ENCODE results near the gene TMEM82. TPM values are rescaled to one million over a fixed set of nuclear protein-coding genes. Genes with fewer than 3 reads are reported as not detected.

TMEM82 gene
- polyA plus RNA-seq, 1 donor from 2014 or later: not detected

GRCh38 chr1:15736038-15736891 is 6.0 kb upstream of the TMEM82 start, which contains the start of gene SLC25A34:
SLC25A34 (plus strand) TSS chr1:15736258; CDS start chr1:15736486, 228 bp downstream.
- H3K4me2 ChIP-seq (ENCODE audit: low read length): no peak within 1 kb of the TSS
- no peak within 1 kb of the TSS for H3K9ac ChIP-seq (ENCODE audit: low read length)
- H4K20me1 ChIP-seq (ENCODE audit: insufficient read depth): no peaks in the 10 kb centered on the region
- no peaks in the 10 kb centered on the region for H3K79me2 ChIP-seq (replicated peaks; ENCODE audit: insufficient read depth, low read length)
- no peak within 1 kb of the TSS for H2AFZ ChIP-seq (ENCODE audit: low read depth, low read length)
- H3K4me3 ChIP-seq (ENCODE audit: low read length): no peak within 1 kb of the TSS
- H3K27ac ChIP-seq (ENCODE audit: low read length): no peak within 1 kb of the TSS
- H3K36me3 ChIP-seq (ENCODE audit: insufficient read depth, low read length): no peaks in the 10 kb centered on the region
- no peaks in the 10 kb centered on the region for H3K27me3 ChIP-seq (ENCODE audit: insufficient read depth, low read depth, low read length)
- no peaks in the 10 kb centered on the region for H3F3A ChIP-seq (ENCODE audit: insufficient read depth, low read length, poor library complexity, severe bottlenecking)
- TF ChIP-seq REST (IDR thresholded peaks at IDR 0.05; ENCODE audit: borderline replicate concordance) (no peak), TAF1 (IDR thresholded peaks at IDR 0.05; ENCODE audit: low read depth) (no peak), SMC3 (conservative IDR thresholded peaks at IDR 0.05; ENCODE audit: poor library complexity) (no peak), RAD21 (conservative IDR thresholded peaks at IDR 0.05) (no peak), MXI1 (conservative IDR thresholded peaks at IDR 0.05; ENCODE audit: poor library complexity, severe bottlenecking) (no peak), EP300 (conservative IDR thresholded peaks at IDR 0.05; ENCODE audit: poor library complexity, severe bottlenecking) (no peak), EZH2 (IDR thresholded peaks at IDR 0.05; ENCODE audit: borderline replicate concordance, insufficient read depth, low read length, poor library complexity, severe bottlenecking) (no peak), POLR2AphosphoS5 (IDR thresholded peaks at IDR 0.05) (no peak)
- TF ChIP-seq, protein P1, sequence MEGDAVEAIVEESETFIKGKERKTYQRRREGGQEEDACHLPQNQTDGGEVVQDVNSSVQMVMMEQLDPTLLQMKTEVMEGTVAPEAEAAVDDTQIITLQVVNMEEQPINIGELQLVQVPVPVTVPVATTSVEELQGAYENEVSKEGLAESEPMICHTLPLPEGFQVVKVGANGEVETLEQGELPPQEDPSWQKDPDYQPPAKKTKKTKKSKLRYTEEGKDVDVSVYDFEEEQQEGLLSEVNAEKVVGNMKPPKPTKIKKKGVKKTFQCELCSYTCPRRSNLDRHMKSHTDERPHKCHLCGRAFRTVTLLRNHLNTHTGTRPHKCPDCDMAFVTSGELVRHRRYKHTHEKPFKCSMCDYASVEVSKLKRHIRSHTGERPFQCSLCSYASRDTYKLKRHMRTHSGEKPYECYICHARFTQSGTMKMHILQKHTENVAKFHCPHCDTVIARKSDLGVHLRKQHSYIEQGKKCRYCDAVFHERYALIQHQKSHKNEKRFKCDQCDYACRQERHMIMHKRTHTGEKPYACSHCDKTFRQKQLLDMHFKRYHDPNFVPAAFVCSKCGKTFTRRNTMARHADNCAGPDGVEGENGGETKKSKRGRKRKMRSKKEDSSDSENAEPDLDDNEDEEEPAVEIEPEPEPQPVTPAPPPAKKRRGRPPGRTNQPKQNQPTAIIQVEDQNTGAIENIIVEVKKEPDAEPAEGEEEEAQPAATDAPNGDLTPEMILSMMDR (IDR thresholded peaks at IDR 0.05; ENCODE audit: poor library complexity, severe bottlenecking): no peak
- H3K9me3 ChIP-seq (ENCODE audit: low read length): no peaks in the 10 kb centered on the region
- H3K9me2 ChIP-seq (ENCODE audit: insufficient read depth, low read length): no peaks in the 10 kb centered on the region

- Histone ChIP-seq H3K9me2 (ENCODE audit: insufficient read depth, low read length) (no peaks in the 10 kb centered on the region), H2AFZ (ENCODE audit: low read depth, low read length) (no peak overlapping the region), H4K20me1 (ENCODE audit: insufficient read depth) (no peaks in the 10 kb centered on the region)
Observed at GRCh38 chr1:15736892-15737261, 5.4 kb upstream of the TMEM82 start.

More at GRCh38 chr1:15736892-15737261, 5.4 kb upstream of the TMEM82 start:
- Histone ChIP-seq H3K9ac (ENCODE audit: low read length) (no peak overlapping the region), H3K4me2 (ENCODE audit: low read length) (no peak overlapping the region), H3K36me3 (ENCODE audit: insufficient read depth, low read length) (no peaks in the 10 kb centered on the region), H3K27me3 (ENCODE audit: insufficient read depth, low read depth, low read length) (no peaks in the 10 kb centered on the region), H3K9me3 (ENCODE audit: low read length) (no peaks in the 10 kb centered on the region), H3F3A (ENCODE audit: insufficient read depth, low read length, poor library complexity, severe bottlenecking) (no peaks in the 10 kb centered on the region), H3K4me3 (ENCODE audit: low read length) (no peak overlapping the region), H3K27ac (ENCODE audit: low read length) (no peak overlapping the region), H3K79me2 (replicated peaks; ENCODE audit: insufficient read depth, low read length) (no peaks in the 10 kb centered on the region)
- TF ChIP-seq REST (IDR thresholded peaks at IDR 0.05; ENCODE audit: borderline replicate concordance) (no peak), MXI1 (conservative IDR thresholded peaks at IDR 0.05; ENCODE audit: poor library complexity, severe bottlenecking) (no peak), SMC3 (conservative IDR thresholded peaks at IDR 0.05; ENCODE audit: poor library complexity) (no peak), TAF1 (IDR thresholded peaks at IDR 0.05; ENCODE audit: low read depth) (no peak), POLR2AphosphoS5 (IDR thresholded peaks at IDR 0.05) (no peak), RAD21 (conservative IDR thresholded peaks at IDR 0.05) (no peak), EP300 (conservative IDR thresholded peaks at IDR 0.05; ENCODE audit: poor library complexity, severe bottlenecking) (no peak), EZH2 (IDR thresholded peaks at IDR 0.05; ENCODE audit: borderline replicate concordance, insufficient read depth, low read length, poor library complexity, severe bottlenecking) (no peak)
- TF ChIP-seq, protein P1 (IDR thresholded peaks at IDR 0.05; ENCODE audit: poor library complexity, severe bottlenecking): no peak
